ENCODE data around the gene C20orf96. TPM values are rescaled to one million over a fixed set of nuclear protein-coding genes. Genes with fewer than 3 reads are reported as not detected.
A peak's percentile ranks its signal among the peaks of the same experiment; 100 is the strongest.
"Not testable (repeated sequence)": the region's sequence is repeated elsewhere in the genome, so short reads cannot be mapped to it uniquely, and the experiment has no call there.

C20orf96 gene
- total RNA-seq, 1 donor from 2014 or later = 10.8 TPM

- peaks cover 40% of the 10 kb centered on the region for H3K27me3 Mint-ChIP-seq (ENCODE audit: low read depth)
Measured at GRCh38 chr20:258963-259362, 31.6 kb downstream of the C20orf96 start.

GRCh38 chr20:258269-258858, 32.2 kb downstream of the C20orf96 start:
- TF ChIP-seq, protein P1, sequence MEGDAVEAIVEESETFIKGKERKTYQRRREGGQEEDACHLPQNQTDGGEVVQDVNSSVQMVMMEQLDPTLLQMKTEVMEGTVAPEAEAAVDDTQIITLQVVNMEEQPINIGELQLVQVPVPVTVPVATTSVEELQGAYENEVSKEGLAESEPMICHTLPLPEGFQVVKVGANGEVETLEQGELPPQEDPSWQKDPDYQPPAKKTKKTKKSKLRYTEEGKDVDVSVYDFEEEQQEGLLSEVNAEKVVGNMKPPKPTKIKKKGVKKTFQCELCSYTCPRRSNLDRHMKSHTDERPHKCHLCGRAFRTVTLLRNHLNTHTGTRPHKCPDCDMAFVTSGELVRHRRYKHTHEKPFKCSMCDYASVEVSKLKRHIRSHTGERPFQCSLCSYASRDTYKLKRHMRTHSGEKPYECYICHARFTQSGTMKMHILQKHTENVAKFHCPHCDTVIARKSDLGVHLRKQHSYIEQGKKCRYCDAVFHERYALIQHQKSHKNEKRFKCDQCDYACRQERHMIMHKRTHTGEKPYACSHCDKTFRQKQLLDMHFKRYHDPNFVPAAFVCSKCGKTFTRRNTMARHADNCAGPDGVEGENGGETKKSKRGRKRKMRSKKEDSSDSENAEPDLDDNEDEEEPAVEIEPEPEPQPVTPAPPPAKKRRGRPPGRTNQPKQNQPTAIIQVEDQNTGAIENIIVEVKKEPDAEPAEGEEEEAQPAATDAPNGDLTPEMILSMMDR (IDR thresholded peaks at IDR 0.05) = no peak
- Mint-ChIP-seq H3K4me3 (ENCODE audit: unreplicated experiment) (no peak overlapping the region), H3K27ac (ENCODE audit: unreplicated experiment) (no peak overlapping the region), H3K27me3 (ENCODE audit: low read depth) (peaks cover 40% of the 10 kb centered on the region), H3K9me3 (ENCODE audit: low read depth) (no peaks in the 10 kb centered on the region), H3K36me3 (ENCODE audit: low read depth) (no peaks in the 10 kb centered on the region), H3K4me1 (ENCODE audit: low read depth) (no peaks in the 10 kb centered on the region)
- DNase-seq (ENCODE audit: low spot score) = no peak

More at GRCh38 chr20:258963-259362, 31.6 kb downstream of the C20orf96 start:
- DNase-seq (ENCODE audit: low spot score) = no peak
- H3K9me3 Mint-ChIP-seq (ENCODE audit: low read depth) = no peaks in the 10 kb centered on the region
- TF ChIP-seq, protein P1 (IDR thresholded peaks at IDR 0.05) = peak; percentile 34
- H3K36me3 Mint-ChIP-seq (ENCODE audit: low read depth) = no peaks in the 10 kb centered on the region
- H3K4me3 Mint-ChIP-seq (ENCODE audit: unreplicated experiment) = no peak overlapping the region
- H3K4me1 Mint-ChIP-seq (ENCODE audit: low read depth) = no peaks in the 10 kb centered on the region
- H3K27ac Mint-ChIP-seq (ENCODE audit: unreplicated experiment) = no peak overlapping the region

GRCh38 chr20:257419-257818, 33.1 kb downstream of the C20orf96 start, which contains the start of gene DEFB132:
TSS of gene DEFB132 (plus strand) at chr20:257724. CDS start at chr20:257779, 55 bp downstream.
- H3K36me3 Mint-ChIP-seq (ENCODE audit: low read depth) = no peaks in the 10 kb centered on the region
- H3K9me3 Mint-ChIP-seq (ENCODE audit: low read depth) = no peaks in the 10 kb centered on the region
- H3K4me1 Mint-ChIP-seq (ENCODE audit: low read depth) = no peaks in the 10 kb centered on the region
- TF ChIP-seq, protein P1 (IDR thresholded peaks at IDR 0.05) = no peak
- no peak within 1 kb of the TSS for H3K27ac Mint-ChIP-seq (ENCODE audit: unreplicated experiment)
- DNase-seq (ENCODE audit: low spot score) = no peak
- H3K4me3 Mint-ChIP-seq (ENCODE audit: unreplicated experiment) = no peak within 1 kb of the TSS
- peaks cover 37% of the 10 kb centered on the region for H3K27me3 Mint-ChIP-seq (ENCODE audit: low read depth)

GRCh38 chr20:253447-253846, 37.1 kb downstream of the C20orf96 start:
- H3K9me3 Mint-ChIP-seq (ENCODE audit: low read depth); H3K4me1 Mint-ChIP-seq (ENCODE audit: low read depth); H3K27ac Mint-ChIP-seq (ENCODE audit: unreplicated experiment); DNase-seq (ENCODE audit: low spot score); H3K4me3 Mint-ChIP-seq (ENCODE audit: unreplicated experiment); H3K36me3 Mint-ChIP-seq (ENCODE audit: low read depth): not testable (repeated sequence)
- peaks cover 33% of the 10 kb centered on the region for H3K27me3 Mint-ChIP-seq (ENCODE audit: low read depth)

DNA sequence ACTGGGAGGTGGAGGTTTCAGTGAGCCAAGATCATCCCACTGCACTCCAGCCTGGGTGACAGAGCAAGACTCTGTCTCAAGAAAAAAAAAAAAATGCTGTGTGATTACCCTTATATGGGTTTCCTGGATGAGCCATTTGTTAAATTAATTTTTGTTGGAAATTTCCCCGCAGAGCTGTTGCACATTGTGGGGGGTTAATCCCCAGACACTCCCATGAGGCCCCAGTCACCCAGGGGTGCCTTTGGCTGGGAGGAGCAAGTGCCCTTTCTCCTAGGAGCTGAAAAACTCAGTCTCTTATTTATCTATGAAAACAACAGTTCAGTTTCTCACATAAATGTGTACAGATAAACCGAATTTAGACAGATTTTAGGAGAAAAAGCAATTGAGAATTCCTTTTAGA, 37.7 kb downstream of the C20orf96 start:
- Mint-ChIP-seq H3K4me1 (ENCODE audit: low read depth) (no peaks in the 10 kb centered on the region), H3K27me3 (ENCODE audit: low read depth) (peaks cover 28% of the 10 kb centered on the region), H3K27ac (ENCODE audit: unreplicated experiment) (no peak overlapping the region), H3K4me3 (ENCODE audit: unreplicated experiment) (no peak overlapping the region), H3K36me3 (ENCODE audit: low read depth) (no peaks in the 10 kb centered on the region), H3K9me3 (ENCODE audit: low read depth) (peaks cover 3% of the 10 kb centered on the region)
- TF ChIP-seq, protein P1 (IDR thresholded peaks at IDR 0.05) = no peak
- no peak for DNase-seq (ENCODE audit: low spot score)

- Mint-ChIP-seq H3K27ac (ENCODE audit: unreplicated experiment) (no peak overlapping the region), H3K9me3 (ENCODE audit: low read depth) (peaks cover 10% of the 10 kb centered on the region), H3K4me3 (ENCODE audit: unreplicated experiment) (no peak overlapping the region), H3K4me1 (ENCODE audit: low read depth) (no peaks in the 10 kb centered on the region), H3K36me3 (ENCODE audit: low read depth) (no peaks in the 10 kb centered on the region), H3K27me3 (ENCODE audit: low read depth) (peaks cover 21% of the 10 kb centered on the region)
- TF ChIP-seq, protein P1 (IDR thresholded peaks at IDR 0.05) = no peak
- no peak for DNase-seq (ENCODE audit: low spot score)
Measured at GRCh38 chr20:251354-251753, 39.2 kb downstream of the C20orf96 start.
